Effector CD8-positive, alpha-beta T cell (primary cell): ENCODE measurements around the gene CLASP1.
"Not testable (repeated sequence)": the region's sequence is repeated elsewhere in the genome, so short reads cannot be mapped to it uniquely, and the experiment has no call there.

Experiments used
- DNase-seq: peaks from one replicate; lab custom pipeline; 2025; lab: John Stamatoyannopoulos, UW

Gene CLASP1

DNA sequence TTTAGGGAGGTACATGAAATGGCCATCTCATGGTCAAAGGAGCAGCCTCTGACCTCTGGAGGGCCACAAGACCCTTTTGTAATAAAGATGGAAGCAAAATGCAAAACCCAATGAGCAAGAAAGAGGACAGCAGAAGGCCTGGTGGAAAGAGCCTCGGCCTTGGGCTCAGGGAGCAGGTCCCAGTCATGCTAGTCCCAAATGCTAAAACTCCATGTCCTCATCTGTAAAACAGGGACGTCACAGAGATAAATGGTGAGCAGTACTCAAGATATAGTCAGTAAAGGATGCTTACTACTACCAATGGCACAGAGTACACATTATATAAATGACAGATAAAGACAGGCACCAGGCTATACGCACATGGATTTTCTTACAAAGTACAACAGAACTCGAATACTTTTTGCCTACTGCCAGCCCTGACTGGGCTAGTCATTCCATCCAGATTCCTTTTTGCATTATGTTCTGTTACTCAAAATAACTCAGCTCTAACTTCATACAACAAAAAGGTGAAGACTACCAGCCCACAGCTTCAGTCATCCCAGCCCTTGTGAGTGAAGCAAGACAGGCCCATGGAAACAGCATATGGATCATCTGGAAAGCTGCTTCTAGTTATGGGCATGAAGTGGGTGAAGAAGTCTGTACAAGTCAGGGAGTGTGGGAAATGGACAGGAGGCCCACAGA, 299.4 kb downstream of the CLASP1 start:
- no peak for DNase-seq

- no peak for DNase-seq
These were observed 301.0 kb downstream of the CLASP1 start for GRCh38 chr2:121348128-121348740.

- DNase-seq: no peak
These were observed 302.4 kb downstream of the CLASP1 start for GRCh38 chr2:121346859-121347258.

DNA sequence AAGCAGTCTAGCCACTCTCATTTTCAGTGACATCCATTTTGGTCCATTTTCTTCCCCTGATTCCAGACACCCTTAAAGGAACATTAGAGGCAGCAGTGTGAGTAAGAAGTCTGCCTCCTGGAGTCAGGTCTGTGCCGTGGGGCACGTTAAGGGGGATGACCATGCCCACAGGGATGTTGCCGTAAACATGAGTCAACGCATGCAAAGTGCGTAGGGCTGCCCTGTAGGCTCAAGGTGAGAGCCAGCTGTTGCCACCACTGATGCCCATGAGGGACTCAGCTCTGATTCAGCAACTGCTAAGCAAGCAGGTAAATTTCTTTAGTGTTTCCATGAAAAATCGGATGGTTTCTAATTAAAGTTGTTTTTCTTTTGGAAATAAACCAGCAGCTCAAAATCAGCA, 302.9 kb downstream of the CLASP1 start:
- DNase-seq: no peak

DNA sequence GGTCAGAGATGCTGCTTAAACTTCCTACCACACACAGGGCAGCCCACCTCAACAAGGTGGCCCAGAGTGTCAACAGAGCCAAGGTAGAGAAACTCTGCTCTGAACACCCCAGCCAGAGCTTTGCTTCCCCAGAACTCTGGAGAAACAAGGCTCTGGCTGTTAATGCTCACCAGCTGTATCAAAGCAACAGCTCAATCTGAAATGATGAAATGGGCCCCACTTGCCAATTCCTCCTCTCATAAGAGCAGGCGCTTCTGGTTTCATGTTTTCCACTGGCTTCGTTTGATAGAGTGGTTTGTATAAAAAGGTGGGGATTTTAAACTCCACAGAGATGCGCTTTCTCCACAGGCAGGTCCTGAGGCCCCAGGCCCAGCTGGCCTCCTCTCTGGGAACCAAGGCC, 303.4 kb downstream of the CLASP1 start:
- no peak for DNase-seq

DNA sequence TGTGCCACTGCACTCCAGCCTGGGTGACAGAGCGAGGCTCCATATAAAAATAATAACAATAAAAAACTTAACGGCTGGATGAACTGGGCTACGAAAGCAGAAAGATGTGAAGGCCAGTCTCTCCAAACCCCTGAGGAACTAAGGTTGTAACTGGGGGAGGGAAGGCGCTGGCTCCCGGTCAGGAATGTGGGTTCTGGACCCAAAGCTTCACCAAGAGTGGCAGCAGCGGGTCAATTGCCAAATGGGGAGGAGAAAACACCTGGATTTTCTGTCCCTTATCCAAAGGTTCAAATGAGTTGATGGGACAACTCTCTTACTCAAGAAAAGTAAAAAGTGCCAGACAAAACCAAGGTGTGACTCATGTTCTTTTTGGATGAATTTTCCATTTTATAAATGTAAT, 304.2 kb downstream of the CLASP1 start:
- no peak for DNase-seq

DNA sequence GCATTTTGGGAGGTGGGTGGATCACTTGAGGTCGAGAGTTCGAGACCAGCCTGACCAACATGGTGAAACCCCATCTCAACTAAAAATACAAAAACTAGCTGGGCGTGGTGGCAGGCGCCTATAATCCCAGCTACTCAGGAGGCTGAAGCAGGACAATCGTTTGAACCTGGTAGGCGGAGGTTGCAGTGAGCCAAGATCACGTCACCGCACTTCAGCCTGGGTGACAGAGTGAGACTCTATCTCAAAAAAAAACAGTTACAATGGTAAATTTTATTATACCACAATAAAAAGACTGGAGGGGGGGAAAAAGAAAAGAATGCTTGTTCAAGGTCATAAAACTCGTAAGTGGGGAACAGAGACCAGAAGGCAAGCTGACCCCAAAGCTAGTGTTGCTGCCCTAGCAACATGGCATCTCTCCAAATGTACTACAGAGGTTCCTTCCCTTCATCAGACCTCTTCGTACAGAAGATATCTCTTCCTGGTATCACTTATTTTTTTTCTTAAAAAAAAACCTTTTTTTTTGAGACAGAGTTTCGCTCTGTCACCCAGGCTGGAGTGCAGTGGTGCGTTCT, 305.3 kb downstream of the CLASP1 start:
- not testable (repeated sequence) for DNase-seq

- DNase-seq: no peak
These were observed 306.1 kb downstream of the CLASP1 start for GRCh38 chr2:121343191-121343590.

- DNase-seq: no peak
These were observed 306.5 kb downstream of the CLASP1 start for GRCh38 chr2:121342751-121343150.

DNA sequence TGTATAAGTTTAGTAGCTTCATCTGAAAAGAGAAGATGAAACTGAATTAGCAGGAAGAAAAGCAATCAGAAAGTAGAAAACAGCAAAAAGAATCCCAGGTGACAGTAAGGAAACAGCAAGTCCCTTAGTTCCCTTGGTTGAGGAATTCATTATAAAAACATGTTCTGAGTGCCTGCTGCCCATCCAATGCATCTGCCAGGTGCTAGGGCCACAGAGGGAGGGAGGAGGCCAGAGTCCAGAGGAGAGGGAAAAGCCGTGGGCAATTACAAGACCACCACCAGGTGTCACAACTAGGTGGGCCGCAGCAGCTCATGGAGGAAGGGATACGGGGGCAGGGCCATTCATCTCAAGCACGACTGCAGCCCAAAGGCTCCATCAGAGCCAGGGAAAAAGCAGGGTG, 308.3 kb downstream of the CLASP1 start:
- DNase-seq: no peak

- no peak for DNase-seq
These were observed 311.0 kb downstream of the CLASP1 start for GRCh38 chr2:121338281-121338680.

DNA sequence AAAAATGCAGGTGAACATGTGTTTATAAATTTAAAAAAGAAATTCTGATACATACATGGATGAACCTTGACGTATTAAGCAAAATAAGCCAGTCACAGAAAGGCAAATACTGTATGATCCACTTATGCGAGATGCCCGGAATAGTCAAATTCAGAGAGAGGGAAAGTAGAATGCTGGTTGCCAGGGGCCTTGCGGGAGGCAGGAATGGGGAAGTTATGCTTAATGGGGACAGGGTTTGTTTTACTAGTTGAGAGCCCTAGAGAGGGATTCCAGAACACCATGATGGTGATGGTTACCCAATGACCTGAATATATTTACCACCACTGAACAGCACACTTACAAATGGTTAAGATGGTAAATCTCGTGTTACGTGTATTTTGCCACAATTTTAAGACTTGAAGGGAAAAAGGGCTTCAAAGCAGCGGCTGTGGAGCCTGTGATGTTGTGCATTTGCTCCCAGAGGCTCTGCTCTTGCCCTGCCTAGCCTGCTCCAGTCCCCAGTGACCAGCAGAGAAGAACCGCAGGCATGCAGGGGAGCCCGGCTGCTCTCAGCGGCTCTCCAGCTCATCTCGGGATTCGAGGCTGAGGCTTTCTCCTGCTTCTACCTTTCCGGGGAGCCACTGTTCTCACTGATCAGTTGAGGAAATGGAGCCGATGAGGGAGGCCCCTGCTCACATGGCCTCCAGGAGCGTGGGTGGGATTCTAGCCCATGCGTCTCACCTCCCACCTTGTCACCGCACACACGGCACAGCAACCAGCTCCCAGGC, 312.6 kb downstream of the CLASP1 start:
- DNase-seq: no peak

- no peak for DNase-seq
These were observed 313.7 kb downstream of the CLASP1 start for GRCh38 chr2:121335294-121336290.

DNA sequence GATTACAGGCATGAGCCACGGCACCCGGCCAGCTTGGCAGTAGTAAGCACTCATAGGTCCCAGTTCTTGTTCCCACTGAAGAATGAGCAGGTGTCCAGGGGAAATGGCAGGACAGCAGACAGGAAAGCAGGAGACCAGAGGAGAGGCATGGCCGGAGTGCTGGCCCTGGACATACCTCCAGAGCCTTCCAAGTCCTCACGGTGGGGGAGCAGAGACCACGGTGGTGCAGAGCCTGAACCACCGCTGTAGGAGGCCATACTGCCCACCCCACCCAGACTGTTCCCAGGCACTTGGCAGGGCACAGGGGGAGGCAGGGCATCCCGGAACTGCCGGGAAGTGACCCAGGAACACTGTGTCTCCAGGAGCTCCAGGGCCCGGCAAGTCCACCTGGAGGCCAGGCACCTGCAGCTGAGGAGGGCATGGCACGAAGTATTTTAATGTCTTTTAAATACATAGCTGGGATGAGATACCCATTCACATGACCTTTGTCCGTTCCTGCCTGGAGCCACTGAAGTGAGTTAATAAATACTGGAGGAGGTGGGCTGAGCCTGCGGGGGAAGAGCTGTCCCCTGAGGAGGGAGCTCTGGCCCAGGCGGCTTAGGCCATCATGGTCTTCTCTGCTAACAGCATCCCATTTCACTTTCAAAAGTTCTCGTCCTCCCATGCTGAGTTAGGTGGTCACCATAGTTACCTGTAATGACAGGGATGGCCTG, 314.5 kb downstream of the CLASP1 start:
- DNase-seq: no peak

DNA sequence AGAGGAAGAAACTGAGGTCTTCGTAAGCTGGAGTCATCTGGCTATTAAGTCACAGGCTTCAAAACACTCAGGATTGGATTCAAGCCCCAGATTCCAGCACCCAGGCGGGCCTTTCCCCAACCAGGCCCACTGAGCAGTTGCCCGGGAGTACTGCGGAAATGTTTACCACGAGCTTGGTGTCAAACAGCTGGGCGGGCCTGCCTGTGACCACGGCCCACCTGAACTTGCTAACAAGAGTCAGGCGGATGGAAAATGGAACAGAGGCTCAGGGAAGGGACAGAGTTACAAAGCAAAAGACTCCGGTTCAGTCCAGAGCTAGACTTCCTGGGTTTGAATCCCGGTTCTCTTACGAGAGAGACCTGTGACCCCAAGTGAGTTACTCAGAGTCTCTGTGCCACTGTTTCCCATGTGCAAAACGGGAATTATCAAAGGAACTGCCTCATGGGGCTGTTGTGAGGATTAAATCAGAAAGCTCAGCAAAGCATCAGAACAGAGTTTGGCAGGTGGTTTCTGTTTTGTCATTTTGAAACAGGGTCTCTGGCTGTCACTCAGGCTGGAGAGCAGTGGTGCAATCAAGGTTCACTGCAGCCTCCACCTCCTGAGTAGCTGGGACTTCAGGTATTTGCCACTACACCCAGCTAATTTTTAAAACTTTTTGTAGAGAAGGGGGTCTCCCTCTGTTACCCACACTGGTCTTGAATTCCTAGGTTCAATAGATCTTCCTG, 315.3 kb downstream of the CLASP1 start:
- DNase-seq: no peak

- no peak for DNase-seq
These were observed 316.0 kb downstream of the CLASP1 start for GRCh38 chr2:121333231-121333630.

DNA sequence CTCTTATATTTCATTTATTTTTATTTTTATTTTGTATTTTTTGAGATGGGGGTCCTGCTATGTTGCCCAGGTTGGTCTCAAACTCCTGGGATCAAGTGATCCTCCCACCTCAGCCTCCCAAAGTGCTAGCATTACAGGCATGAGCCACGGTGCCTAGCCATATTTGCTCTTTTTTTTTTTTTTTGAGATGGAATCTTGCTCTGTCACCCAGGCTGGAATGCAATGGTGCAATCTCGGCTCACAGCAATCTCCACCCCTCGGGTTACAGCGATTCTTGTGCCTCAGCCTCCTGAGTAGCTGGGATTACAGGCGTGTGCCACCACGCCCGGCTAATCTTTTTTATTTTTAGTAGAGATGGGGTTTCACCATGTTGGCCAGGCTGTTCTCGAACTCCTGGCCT, 317.9 kb downstream of the CLASP1 start:
- DNase-seq: not testable (repeated sequence)

- DNase-seq: no peak
These were observed 318.3 kb downstream of the CLASP1 start for GRCh38 chr2:121330921-121331320.

DNA sequence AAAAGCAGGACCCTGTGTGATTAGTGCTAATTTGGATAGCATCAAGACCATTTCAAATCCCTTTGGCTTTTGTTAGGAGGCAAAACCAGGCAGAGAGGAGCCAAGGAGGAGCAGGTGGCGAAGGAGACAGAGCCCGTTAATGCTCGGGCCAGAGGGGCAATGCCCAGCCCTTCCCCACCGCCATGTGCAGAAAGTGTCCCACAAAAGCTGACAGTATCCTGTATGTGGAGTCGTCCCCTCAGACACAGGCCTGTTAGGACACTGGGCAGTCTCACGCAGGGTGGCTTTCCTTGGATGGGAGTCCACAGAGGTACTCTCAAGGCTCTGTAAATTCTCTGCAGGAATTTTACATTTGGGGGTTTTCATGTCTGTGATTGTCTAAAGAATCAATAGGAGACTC, 319.5 kb downstream of the CLASP1 start:
- DNase-seq: no peak

DNA sequence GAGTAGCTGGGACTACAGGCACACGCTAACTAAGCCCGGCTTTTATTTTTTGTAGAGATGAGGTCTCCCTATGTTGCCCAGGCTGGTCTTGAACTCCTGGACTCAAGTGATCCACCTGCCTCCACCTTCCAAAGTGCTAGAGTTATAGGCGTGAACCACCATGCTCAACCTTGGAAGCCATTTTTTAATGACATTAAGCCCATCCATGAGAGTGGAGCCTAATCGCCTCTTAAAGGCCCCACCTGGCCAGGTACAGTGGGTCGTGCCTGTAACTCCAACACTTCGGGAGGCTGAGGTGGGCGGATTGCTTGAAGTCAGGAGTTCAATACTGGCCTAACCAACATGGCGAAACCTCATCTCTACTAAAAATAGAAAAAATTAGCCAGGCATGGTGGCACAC, 322.6 kb downstream of the CLASP1 start:
- DNase-seq: no peak
